ENCODE data around the gene FAM151A.

- TF ChIP-seq CTCF (IDR thresholded peaks at IDR 0.05; ENCODE audit: low read depth, low read length) (no peak), POLR2A (IDR thresholded peaks at IDR 0.05; ENCODE audit: extremely low read depth, insufficient read length) (no peak), MYC (IDR thresholded peaks at IDR 0.05; ENCODE audit: low read depth, low read length) (no peak), MAX (IDR thresholded peaks at IDR 0.05; ENCODE audit: low read depth, low read length) (no peak)
Observed at GRCh38 chr1:54575161-54575560, 48.2 kb downstream of the FAM151A start.
